Astrocyte of the spinal cord (primary cell): ENCODE data around the gene SGIP1.
A peak's percentile ranks its signal among the peaks of the same experiment; 100 is the strongest.

Source experiments
- DNase-seq: peaks from one replicate; pipeline ENCODE4 v3.0.0; 2011; ENCODE audit warnings: low read depth, low spot score
- H3K4me3 ChIP-seq: 2 replicates; pipeline ENCODE4 v1.5.1; 2011; ENCODE audit warnings: low read depth, mild to moderate bottlenecking, low read length, moderate library complexity
- in situ Hi-C: cut with HindIII; loops from 2 replicates; pipeline ENCODE4 v1.10.0; 2017; ENCODE audit warnings: low sequenced_read_pairs
- TF ChIP-seq, protein P1 (sequence below): IDR thresholded peaks from 2 replicates; pipeline ENCODE4 v1.5.1; 2012; ENCODE audit warnings: low read depth, mild to moderate bottlenecking, low read length, inconsistent platforms

SGIP1 gene

DNA sequence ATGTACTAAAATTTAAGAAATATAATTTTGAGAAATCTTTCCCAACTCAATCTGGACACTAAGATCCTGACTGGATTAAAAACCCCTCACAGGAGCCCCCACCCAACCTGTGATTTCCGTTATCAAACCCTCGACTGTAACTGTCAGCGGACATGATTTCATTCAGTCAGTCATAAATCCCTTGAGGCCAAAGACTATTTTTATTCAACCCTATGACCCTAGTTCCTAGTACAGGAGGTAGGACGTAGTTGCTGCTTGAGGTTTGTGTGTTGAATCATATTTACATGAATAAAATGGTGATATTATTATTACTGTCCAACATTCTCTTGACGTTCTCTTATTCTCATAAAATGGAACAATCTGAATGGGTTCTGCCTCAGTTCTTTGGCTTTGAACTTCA lies 145.2 kb downstream of the SGIP1 start:
- in situ Hi-C loops: no loop called here
- H3K4me3 ChIP-seq: no peak overlapping the region
- TF ChIP-seq, protein P1, sequence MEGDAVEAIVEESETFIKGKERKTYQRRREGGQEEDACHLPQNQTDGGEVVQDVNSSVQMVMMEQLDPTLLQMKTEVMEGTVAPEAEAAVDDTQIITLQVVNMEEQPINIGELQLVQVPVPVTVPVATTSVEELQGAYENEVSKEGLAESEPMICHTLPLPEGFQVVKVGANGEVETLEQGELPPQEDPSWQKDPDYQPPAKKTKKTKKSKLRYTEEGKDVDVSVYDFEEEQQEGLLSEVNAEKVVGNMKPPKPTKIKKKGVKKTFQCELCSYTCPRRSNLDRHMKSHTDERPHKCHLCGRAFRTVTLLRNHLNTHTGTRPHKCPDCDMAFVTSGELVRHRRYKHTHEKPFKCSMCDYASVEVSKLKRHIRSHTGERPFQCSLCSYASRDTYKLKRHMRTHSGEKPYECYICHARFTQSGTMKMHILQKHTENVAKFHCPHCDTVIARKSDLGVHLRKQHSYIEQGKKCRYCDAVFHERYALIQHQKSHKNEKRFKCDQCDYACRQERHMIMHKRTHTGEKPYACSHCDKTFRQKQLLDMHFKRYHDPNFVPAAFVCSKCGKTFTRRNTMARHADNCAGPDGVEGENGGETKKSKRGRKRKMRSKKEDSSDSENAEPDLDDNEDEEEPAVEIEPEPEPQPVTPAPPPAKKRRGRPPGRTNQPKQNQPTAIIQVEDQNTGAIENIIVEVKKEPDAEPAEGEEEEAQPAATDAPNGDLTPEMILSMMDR: no peak
- peak; percentile 18 for DNase-seq

DNA sequence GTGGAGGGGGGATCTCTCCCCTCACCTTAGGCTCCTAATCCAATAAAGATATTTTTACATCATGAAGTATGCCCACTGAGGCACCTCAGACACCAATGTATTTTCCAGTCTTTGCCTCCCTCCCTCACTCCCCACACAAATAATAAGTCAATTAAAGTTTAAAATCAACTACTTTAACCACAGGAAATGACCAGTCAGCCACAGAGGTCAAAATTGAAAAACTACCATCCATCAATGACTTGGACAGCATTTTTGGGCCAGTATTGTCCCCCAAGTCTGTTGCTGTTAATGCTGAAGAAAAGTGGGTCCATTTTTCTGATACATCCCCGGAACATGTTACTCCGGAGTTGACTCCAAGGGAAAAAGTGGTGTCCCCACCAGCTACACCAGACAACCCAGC lies 147.7 kb downstream of the SGIP1 start:
- TF ChIP-seq, protein P1: no peak
- in situ Hi-C loops: no loop called here
- no peak for DNase-seq
- no peak overlapping the region for H3K4me3 ChIP-seq

DNA sequence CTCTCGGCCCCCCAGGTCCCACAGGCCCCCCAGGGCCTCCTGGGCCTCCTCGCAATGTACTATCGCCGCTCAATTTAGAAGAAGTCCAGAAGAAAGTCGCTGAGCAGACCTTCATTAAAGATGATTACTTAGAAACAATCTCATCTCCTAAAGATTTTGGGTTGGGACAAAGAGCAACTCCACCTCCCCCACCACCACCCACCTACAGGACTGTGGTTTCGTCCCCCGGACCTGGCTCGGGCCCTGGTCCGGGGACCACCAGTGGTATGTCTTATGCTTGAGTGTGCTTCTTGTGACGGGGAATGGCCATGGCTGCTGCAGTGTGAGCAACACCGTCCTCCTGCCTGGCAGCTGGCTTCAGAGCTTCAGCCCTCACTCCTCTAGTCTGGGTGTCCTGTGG lies 148.2 kb downstream of the SGIP1 start:
- in situ Hi-C loops: no loop called here
- H3K4me3 ChIP-seq: no peak overlapping the region
- DNase-seq: no peak
- TF ChIP-seq, protein P1: no peak

DNA sequence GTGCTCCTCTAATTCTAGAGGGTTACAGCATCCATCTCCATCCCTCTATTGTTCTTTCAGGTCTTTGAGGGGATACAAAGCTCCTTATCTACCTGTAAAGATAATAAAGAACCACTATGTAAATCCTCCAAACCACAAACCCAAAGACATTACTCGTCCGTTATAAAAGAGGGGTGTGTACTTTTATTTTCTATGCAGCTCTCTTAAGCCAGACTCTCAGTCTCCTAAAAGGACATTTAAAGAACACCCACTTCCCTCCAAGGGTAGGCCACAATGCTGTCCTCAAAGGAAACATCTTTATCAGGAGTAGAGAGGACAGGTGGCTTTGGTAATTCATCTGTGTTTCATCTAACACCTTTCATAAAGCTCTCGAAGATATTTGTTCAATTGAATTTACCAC lies 150.4 kb downstream of the SGIP1 start:
- TF ChIP-seq, protein P1: no peak
- no peak for DNase-seq
- in situ Hi-C loops: no loop called here

DNA sequence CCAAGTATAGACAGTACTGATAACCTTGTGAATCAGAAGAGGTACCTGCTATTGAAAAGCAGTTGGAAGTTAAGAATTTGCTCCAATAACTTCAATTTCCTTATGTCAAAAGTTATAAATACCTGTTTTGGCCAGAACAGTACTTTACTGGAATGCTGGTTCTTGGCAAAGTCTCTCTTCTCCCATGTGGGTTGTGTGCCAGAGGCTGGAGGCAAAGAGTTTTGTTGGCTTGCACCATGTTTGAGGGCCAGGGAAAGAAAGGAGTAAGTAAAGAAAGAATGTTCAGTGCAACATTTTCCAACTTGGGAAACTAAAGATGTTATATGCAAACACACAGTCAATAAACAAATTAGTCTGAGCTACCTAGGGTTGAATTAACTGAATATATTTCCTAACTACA lies 151.3 kb downstream of the SGIP1 start:
- in situ Hi-C loops: no loop called here
- no peak overlapping the region for H3K4me3 ChIP-seq
- DNase-seq: peak; percentile 36
- TF ChIP-seq, protein P1: no peak

More for the DNA sequence above, 150.4 kb downstream of the SGIP1 start:
- H3K4me3 ChIP-seq: no peak overlapping the region

DNA sequence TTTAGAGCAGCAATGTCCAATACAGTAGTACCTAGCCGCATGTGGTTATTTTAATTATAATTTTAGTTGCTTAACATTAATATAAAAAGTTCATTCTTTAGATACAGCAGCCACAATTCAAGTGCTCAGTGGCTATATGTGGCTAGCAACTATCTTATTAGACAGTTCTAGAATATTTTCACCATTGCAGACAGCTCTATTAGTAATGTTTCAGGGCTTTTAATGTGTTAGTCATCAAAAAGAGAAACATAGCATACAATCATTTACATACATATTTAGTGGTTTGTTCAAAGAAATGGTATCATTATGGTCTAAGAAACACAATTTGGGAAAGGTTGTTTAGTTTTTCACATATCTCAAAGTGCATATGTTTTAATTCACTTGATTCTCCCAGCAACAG lies 151.7 kb downstream of the SGIP1 start:
- TF ChIP-seq, protein P1: no peak
- in situ Hi-C loops: no loop called here
- H3K4me3 ChIP-seq: no peak overlapping the region
- DNase-seq: peak; percentile 26

DNA sequence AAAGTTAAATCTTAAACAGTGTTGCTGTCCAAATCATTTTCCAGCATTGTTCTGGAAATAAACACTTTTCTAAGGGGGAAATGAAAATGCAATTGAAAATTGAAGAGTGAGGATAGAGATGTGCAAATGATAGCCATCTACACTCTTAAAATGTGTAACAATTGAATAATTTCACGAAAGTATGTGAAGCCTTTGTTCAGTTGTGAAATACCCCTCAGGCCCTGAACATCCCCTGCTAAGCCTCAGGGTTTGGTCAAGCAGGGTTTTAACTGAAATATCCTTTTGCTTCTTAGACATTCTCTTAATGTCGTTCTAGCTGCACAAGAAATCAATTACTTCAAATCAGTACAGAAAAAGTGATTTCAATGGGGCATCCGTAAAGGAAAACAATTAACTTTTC lies 152.5 kb downstream of the SGIP1 start:
- H3K4me3 ChIP-seq: no peak overlapping the region
- TF ChIP-seq, protein P1: no peak
- in situ Hi-C loops: no loop called here
- DNase-seq: no peak
